Putamen (tissue), 1 donor: Measurements from ENCODE around the gene RNF166.

Experiments used
- DNase-seq: peaks from one replicate; pipeline ENCODE4 v3.0.0-alpha.2; 2016; ENCODE audit warnings: low spot score

RNF166 gene, protein sequence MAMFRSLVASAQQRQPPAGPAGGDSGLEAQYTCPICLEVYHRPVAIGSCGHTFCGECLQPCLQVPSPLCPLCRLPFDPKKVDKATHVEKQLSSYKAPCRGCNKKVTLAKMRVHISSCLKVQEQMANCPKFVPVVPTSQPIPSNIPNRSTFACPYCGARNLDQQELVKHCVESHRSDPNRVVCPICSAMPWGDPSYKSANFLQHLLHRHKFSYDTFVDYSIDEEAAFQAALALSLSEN

DNA sequence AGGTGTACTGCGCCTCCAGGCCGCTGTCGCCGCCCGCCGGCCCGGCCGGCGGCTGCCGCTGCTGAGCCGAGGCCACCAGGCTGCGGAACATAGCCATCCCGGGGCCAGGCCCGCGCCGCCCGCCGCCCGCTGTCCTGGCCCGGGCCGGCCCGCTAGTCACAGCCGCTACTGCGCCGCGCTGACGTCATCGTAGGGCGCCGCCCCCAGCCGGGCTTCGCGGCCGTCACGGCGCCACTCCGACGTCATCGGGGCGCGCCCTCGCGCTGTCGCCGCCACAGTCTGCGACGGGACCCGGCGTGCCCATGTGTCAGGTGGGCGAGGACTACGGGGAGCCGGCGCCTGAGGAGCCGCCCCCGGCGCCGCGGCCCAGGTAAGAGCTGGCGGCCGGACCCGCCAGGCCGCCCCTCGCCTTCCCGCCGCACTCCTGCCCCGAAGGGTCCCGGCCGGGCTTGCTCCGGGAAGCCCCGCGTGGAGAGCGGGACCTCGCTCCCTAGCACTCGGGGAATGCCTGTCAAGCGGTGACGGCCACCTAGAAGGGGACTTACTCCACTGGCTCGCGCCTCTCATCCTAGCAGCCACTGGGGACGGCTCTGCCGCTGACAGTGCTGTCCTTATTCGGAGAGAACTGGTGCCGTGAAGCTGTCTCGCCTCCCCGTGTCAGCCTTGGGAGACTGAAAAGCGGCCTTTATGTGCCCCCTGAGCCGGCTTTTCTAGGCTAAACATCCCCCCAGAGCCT, at the start of gene RNF166, which contains the start of gene CTU2:
TSS of gene RNF166 (minus strand) at position 180 of the 736 bp plus-strand sequence. CDS start at position 97, 83 bp downstream.
TSS of gene CTU2 (plus strand) at position 275 of the 736 bp plus-strand sequence. CDS start at position 303, 28 bp downstream.
- DNase-seq = peak; percentile 89

DNA sequence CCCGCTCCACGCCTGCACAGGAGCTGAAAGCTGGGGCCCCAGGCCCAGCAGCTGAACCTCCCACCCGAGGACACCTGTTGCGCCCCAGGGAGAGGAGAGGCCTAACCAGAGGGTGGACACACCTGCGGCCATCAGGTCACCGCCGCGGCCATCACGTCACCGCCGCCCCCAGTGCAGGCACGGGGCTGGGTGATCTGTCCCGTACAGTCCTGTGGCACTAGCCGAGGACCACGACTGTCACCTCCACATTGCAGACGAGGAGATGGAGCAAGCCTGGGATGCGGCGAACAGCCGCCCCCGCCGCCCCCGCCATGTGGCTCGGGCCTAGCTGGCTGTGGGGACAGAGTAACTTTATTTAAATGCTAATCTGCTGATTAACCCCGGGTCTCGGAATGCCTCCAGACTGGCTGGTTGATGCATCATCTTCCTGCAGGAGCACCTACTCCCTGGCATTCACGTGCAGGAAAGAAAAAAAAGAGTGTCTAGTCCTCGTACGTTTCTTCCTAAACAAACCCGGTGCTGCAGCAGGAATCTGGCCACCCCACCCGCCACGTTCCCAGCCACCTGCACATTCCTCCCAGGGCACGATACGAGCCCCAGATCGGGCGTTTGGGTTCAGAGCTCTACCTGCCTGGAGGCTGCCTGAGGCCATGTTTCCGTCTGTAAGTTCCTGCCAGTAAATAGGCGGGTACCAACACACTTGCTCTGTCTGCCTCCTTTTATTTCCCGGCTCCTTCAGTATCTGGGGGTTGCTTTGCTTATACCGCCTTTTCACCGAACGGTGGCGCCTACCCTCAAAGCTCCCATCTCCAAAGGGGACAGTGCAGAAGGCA, 48.9 kb upstream of the RNF166 start:
- no peak for DNase-seq

DNA sequence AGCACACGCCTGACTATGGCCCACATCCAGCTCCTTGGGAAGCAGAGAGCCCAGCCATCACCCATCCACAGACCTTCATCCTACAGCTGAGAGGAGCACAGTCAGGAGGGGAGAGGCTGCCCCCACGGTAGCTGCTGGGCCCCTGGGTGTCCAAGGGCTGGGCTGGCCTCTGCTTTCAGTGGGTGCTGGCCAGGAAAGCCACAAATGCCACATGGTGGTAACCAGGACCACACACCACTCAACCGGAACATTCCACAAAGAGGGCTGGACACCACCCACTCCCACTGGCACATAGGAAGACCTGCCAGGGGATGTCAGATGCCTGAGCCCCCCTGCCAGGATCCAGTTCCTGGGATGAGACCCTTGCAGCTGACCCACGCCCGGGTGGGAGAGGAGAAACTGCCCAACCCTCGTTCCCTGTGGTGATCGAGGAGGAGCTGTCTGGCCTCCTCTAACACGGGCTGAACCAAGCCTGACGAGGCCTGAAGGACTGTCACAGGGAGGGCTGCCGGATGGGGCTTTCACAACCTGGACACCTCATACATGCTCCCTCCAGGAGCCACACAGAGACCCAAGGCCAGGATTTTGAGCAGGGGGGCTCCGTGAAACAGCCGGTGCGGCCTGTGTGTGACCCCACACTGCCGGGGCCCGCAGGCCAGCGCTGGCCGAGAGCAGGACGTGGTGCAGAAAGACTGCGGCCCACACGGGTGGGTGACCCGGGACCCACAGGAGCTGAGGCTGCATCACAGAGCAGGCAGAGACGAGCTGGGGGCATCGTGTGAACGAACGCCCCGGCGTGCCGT, 48.1 kb upstream of the RNF166 start:
- no peak for DNase-seq

- no peak for DNase-seq
Observed at GRCh38 chr16:88753602-88754001, 47.4 kb upstream of the RNF166 start.

GRCh38 chr16:88753191-88753590, 47.0 kb upstream of the RNF166 start:
- DNase-seq = no peak

DNA sequence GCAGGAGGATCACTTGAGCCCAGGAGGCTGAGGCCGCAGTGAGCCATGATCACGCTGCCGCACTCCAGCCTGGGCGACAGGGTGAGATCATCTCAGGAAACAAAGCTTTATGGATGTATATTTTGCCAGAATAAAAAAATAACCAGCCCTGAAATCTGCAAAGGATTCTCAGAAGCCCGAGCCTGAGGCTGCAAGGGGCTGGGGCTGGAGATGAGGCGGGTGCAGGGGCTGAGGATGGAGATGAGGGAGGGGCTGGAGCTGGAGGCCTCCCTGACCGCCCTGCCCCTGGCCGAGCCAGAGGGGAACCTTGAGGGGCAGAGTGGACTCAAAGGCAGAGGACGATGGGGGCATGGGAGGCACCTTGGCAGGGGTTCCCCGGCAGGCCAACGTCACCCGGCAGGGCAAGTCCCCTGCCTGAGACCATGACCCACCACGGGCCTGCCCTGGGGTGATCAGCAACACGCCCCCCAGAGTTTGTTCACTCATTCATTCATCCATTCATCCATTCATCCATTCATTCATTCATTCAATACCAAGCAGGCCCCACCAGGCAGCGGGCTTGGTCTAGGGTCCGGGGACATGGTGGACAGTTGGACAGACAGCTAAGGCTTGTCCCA, 46.3 kb upstream of the RNF166 start:
- DNase-seq = no peak

DNA sequence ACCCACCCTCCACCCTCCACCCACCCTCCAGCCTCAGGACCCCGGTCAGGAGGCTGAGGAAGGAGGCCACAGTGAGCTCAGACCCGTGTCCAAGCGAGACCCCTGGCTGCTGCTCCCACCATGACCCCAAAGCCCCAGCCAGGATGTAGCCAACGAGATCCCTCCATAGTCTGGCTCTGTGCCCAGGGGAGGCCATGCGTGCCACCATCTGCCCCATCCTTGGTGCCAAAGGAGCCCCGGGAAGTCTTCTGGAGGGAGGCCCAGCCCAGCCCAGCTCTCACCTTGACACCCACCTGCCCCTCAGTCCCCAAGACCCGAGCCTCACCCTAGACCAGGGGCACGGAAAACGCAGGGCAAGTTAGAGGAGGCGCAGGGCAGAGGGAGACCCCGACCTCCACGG, 44.6 kb upstream of the RNF166 start:
- DNase-seq = no peak

DNA sequence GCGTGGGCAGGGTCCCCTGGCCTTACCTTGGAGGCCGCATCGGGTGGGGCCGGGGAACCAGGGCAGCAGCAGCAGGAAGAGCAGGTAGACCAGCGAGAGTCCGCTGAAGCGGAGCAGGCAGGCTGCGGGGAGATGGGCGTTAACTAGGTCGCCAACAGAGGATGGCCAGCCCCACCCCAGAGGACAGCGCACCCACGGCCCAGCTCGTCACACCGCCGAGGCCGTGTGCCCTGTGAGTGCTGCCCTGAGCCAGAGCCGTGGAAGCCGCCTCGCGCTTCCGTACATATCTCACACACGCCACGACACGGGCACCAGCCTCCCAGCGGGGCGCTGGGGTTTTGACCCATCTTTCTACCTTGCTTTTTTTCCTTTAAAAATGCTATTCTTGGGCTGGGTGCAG, 43.1 kb upstream of the RNF166 start:
- DNase-seq = no peak

GRCh38 chr16:88748364-88748763, 42.2 kb upstream of the RNF166 start:
- no peak for DNase-seq

DNA sequence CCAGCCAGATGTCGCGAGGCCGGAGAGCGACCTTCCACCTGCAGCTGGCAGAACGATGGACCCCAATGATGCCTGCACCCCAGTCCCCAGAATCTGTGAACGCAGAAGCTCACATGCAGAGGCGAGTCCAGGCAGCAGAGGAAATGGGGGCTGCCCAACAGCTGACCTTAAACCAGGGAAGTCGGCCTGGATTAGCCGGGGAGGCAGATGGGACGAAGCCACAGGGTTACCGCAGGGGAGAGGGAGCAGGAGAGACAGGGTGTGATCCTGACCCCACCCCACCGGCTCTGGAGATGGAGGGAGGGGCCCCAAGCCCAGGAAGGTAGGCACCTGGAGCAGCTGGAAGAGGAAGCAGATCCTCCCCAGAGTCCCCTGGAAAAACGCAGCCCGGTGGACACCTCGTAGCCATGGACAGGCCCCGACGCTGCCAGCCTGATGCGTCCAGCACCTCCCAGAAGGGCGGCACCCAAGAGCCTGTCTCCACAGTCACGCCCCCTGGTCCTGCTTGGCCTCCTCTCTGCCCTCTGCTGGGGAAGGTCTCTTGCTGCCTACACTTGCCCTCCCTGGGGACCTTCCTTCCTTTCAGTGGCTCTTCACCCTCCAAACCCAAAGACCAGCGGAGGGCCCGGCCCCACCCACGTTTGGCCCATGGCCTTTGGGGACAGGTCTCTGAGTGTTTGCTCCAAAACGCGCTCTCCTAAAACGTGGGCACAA, 41.5 kb upstream of the RNF166 start:
- DNase-seq = no peak

DNA sequence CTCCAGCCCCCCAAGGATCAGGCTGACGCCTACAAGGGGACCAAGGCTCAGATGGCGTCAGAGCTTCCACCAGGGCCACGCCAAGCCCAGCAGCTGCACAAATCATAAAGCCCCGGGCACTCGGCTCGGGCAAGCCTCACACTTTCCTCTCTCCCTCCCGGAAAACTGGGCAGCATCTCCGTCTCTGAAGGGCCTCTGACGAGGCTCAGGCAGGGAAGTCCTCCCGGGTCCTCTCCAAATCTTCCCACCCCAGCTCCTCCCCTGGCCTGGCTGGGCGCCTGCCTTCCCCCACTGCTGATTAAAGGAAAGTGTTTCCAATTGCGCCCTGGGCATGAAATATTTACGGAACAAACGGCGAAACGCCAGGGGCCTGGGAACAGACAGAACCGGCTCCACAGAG, 40.3 kb upstream of the RNF166 start:
- no peak for DNase-seq

- no peak for DNase-seq
Observed at GRCh38 chr16:88744577-88745521, 38.6 kb upstream of the RNF166 start.

DNA sequence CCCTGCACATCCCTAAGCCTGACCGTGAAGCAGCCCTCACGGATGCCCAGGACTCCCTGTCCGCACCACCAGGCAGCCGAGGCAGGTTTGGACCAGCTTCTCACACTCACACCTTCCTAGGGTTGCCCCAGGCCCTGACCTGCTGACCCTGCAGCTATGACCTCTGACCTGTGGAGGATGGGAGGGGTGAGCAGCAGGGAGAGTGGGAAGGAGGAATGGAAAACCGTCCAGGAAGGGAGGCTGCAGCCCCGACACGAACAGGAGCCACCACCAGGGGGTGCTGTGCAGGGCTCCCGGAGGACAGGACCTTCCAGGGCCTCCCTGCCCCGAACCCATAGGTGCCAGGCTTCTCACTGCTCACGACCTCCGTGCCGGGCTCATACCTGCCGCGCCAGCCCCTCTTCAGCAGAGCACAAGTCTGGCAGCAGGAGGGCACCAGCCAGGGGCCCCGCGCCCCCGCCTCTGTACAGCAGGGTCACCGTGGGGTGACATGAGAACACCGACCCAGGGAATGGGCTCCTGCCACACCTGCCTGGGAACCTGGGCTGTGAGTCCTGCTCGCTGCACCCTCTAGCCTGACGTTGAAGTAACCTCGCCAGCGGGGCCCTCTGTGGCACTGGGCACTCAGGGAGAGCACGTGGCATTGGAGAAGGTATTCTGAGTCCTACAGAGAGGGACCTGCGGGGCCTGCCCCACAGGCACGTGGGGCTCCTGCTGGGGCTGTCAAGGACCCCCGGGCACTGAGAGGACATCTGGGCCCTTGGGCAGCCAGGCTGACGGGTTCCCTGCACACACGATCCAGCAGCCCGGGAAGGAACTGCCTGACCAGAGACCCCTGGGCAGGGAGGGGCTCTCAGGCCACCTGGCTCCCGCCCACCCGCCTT, 37.7 kb upstream of the RNF166 start:
- DNase-seq = no peak

DNA sequence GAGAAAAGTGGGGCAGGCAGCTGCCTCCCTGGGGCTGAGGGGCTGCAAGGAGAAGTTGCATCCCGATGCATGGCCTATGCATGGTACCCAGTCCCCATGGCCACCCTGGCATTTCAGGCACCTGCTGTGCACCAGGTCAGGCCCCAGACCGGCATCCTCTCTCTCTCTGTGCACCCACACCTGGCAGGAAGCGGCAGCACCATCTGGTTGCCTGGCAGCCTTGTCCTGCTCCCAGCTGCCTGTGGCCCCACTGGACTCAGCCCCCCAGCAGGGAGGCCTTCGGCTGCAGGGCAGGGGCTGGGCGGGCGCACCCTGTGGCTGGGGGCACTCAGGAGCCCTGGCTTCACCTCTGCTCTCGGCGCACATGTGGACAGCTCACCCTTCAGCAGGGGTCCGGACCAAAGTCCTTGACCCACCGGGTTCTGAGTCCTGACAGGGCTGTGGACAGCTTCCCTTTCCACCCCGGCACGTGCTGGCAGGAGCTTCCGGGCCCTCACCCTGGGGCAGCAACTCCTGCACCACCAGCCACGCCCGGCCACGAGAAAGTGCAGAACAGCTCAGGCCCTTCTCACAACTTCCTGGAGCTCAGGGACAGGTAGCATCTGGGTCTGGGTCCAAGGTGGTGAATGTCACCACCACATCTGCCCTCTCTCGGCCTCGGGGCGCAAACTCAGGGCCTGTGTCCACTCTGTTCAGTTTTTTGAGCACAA, 36.8 kb upstream of the RNF166 start:
- DNase-seq = no peak

GRCh38 chr16:88741368-88741767, 35.2 kb upstream of the RNF166 start:
- DNase-seq = no peak

DNA sequence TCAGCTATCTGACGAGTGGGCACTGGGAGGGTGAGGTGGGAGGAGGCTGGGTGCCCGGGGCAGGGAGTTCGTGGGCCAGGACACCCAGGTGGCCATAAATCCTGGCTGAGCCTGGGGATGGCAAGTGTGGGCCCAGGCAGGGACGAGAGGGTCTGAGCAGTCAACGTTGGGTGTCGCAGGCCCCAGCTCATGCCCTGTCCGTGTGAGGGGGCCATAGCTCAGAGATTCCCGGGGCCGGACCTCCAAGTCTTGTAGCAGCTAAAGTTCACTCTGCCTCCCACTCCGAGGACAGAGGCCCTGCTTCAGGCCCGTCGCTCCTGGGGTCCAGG, 34.5 kb upstream of the RNF166 start:
- DNase-seq = no peak

DNA sequence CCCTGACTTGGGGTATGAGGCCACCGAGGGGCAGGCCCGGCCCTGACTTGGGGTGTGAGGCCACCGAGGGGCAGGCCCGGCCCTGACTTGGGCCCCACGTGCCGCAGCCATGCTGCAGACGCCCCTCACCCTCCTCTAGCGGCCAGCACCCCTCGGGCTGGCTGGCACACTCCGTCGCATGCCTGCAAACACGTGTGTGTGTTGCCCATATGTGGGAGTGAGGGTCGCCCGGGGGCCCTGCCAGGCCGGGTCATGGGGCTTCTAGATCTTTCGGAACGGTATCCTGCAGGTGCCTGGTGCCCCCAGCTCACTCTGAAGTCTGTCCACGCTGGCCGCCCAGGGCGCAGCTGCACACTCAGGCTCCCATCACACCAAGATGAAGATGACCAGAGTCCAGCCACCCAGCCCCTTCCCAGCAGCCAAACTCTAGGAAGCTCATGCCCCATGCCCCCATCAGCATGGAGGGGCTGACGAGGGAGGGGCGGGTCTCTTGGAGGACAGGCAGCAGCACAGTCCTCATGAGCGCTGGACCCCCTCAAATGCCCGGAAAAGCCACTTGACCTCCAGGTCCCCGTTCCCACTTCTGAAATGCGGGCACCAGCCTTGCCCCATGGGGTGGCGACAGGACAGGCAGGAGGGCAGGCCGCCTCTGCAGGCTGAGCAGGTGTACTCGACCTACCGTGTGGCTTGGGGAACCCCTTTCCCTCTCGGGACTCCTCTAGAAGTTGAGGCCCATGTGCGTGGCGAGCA, 33.9 kb upstream of the RNF166 start:
- no peak for DNase-seq
